ENCODE results near the gene TWIST2.

The TWIST2 gene

DNA sequence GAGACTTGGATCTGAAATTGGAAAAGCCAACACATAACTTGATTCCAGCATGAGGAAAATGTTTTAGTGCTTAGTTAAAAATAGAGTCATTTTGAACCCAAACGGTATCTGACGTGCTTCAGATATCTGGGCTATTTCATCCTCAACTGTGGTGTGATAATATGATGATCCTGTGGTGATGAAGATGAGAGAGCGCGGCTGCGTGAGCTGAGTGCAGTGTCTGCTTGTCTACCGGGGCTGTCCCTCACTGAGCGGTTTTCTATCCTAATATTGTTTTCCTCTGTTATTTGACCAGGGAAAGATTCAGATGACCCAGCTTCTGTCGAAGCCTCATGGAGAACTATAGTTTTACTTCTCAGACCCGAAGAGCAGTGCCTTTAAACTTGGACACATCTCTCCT is 5.8 kb downstream of the TWIST2 start:
- in situ Hi-C loops (cut with MboI; ENCODE audit: low pct_unique_long_range_greater_than_20kb, low sequenced_read_pairs, unreplicated experiment) = no loop called here
- no peak for DNase-seq (ENCODE audit: low spot score)

DNA sequence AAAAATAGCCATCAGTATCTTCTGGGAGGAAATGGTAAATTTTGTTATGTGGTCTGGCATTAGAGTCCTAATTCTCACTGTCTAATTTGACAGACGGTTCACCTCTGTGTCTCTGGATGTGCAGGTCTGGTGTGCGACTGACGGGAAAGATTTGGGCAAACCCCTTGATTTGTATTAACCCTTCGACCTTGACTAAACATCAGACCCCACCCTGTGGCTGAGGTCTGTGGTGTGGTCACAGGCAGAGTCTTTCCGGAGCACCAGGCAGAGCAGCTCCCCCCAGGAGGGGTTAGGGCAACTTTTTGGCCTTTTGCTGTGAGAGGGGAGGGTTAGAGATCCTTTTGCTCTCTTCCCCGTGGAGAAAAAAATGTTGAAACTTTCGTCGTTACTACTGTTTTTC is 6.4 kb downstream of the TWIST2 start:
- in situ Hi-C loops (cut with MboI; ENCODE audit: low pct_unique_long_range_greater_than_20kb, low sequenced_read_pairs, unreplicated experiment) = no loop called here
- TF ChIP-seq, protein P1, sequence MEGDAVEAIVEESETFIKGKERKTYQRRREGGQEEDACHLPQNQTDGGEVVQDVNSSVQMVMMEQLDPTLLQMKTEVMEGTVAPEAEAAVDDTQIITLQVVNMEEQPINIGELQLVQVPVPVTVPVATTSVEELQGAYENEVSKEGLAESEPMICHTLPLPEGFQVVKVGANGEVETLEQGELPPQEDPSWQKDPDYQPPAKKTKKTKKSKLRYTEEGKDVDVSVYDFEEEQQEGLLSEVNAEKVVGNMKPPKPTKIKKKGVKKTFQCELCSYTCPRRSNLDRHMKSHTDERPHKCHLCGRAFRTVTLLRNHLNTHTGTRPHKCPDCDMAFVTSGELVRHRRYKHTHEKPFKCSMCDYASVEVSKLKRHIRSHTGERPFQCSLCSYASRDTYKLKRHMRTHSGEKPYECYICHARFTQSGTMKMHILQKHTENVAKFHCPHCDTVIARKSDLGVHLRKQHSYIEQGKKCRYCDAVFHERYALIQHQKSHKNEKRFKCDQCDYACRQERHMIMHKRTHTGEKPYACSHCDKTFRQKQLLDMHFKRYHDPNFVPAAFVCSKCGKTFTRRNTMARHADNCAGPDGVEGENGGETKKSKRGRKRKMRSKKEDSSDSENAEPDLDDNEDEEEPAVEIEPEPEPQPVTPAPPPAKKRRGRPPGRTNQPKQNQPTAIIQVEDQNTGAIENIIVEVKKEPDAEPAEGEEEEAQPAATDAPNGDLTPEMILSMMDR (IDR thresholded peaks at IDR 0.05; ENCODE audit: extremely low read depth, insufficient read depth, missing control alignments) = no peak
- DNase-seq (ENCODE audit: low spot score) = no peak

More for the DNA sequence above, 5.8 kb downstream of the TWIST2 start:
- TF ChIP-seq, protein P1 (IDR thresholded peaks at IDR 0.05; ENCODE audit: extremely low read depth, insufficient read depth, missing control alignments) = no peak

DNA sequence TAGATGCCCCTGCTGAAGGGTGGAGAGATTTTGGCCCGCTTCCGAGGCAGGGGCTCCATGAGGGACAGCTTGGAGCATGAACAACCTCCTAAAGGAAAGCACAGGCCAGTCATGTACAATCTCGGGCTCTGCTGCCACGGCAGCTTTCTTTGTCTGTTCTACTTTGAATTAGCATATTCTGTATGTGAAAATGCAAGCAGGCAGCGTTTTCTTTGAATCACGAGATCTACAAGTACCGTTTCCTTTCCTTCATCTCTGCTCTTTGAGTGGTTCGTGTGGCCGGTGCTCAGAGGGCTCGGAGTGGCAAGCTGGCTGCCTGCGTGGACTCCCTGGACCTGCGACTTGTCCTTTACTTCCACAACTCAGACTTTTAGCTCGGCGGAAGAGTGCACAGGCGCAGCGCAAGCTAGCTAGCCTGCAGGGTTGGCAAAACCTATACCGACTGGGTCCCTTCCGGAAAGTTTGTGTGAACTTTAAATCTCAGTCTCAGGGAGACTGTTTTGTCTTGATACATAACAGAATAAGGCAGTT is 6.9 kb downstream of the TWIST2 start:
- in situ Hi-C loops (cut with MboI; ENCODE audit: low pct_unique_long_range_greater_than_20kb, low sequenced_read_pairs, unreplicated experiment) = no loop called here
- DNase-seq (ENCODE audit: low spot score) = no peak
- TF ChIP-seq, protein P1 (IDR thresholded peaks at IDR 0.05; ENCODE audit: extremely low read depth, insufficient read depth, missing control alignments) = no peak

DNA sequence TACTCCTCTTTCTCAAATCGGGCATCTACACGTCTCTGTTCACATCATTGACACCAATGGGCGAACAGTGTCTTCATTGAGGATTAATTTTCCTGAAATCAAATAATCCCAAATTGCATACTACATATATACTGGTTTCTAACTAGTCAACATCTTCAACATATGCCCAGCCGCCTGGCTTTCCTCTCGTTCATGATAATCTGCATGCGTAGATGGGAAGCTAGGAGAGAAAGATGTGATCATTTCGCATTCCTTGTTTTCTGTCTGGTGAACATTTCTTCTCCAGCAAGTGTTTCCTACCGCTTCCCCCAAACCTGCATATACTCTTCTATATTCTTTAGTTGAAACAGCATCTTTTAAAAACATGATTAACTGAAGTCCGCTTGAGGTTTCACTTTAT is 7.4 kb downstream of the TWIST2 start:
- in situ Hi-C loops (cut with MboI; ENCODE audit: low pct_unique_long_range_greater_than_20kb, low sequenced_read_pairs, unreplicated experiment) = no loop called here
- TF ChIP-seq, protein P1 (IDR thresholded peaks at IDR 0.05; ENCODE audit: extremely low read depth, insufficient read depth, missing control alignments) = no peak
- no peak for DNase-seq (ENCODE audit: low spot score)

DNA sequence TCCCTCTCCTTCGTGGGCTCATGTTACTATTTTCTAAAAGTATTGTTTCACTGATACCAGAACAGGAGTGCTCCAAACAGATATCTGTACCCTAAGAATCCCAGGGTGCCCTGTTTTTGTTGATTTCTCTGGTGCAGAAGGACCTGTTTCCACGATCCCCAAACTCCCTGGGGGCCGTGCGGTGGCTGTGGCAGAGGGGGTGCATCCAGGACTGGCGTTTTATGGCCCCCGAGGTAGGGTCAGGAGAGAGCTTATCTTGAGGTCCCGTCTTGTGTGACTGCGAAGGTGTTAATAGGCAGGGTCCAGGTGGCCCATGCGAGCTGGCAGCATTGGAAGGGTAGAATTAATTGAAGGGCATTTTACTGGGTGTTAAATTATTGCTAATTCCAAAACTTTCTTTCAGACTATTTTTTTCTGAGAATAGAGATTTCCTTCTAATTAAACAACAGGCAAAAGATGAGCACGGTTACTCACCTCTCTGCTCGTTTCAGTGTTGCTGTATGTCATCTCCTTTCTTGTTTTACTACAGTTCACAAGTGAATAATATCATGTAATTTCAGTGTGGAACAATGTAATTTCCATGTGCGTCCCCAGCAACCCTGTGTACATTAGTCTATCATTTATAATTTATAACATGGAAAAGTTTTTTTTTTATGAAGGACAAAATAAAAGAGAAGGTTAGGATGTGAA is 8.2 kb downstream of the TWIST2 start:
- DNase-seq (ENCODE audit: low spot score) = no peak
- TF ChIP-seq, protein P1 (IDR thresholded peaks at IDR 0.05; ENCODE audit: extremely low read depth, insufficient read depth, missing control alignments) = no peak
- in situ Hi-C loops (cut with MboI; ENCODE audit: low pct_unique_long_range_greater_than_20kb, low sequenced_read_pairs, unreplicated experiment) = no loop called here

DNA sequence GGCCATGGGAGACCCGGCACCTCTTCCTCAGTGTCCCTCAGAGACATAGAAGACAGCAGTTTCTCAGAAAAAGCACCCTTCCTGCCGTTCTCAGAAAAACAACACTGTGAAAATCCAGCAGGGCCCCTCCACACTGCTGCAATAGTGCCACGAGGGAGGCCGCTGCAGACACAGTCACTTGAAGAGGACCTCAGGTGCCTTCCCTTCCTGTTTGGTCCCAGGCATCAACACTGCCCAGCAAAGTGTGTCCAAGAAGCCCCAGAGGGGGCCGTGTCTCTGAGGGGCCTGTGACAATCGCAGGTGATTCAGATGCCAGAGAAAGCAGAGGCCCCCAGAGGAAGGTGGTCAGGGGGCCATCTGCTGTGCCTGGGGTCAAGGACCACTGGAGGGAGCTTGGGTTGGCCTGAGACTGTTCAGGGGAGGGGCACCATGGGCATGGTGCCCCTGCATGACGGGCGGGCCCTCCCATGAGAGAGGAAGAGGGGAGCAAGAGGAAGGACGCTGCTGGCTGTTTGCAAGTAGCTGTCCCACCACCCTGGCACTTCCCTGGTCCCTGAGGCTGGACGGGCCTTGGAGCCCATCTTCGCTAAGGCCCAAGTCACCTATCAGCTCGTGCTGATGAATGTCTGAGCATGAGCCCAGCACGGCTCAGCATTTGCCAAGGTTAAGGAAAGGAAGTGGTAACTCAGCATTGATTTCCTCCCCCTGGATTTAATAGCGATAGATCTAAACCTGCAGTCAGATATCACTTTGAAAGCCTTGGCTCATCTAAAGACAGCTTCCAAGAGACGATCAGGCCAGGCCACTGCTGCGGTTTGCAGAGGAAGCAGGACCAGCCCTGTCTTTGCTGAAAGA is 9.1 kb downstream of the TWIST2 start:
- TF ChIP-seq, protein P1 (IDR thresholded peaks at IDR 0.05; ENCODE audit: extremely low read depth, insufficient read depth, missing control alignments) = no peak
- in situ Hi-C loops (cut with MboI; ENCODE audit: low pct_unique_long_range_greater_than_20kb, low sequenced_read_pairs, unreplicated experiment) = no loop called here
- no peak for DNase-seq (ENCODE audit: low spot score)
